Spleen (tissue), 7 donors: ENCODE measurements around the gene ESYT3.
"Not testable (repeated sequence)": the region's sequence is repeated elsewhere in the genome, so short reads cannot be mapped to it uniquely, and the experiment has no call there.

ENCODE experiments used
- POLR2AphosphoS5 ChIP-seq, 3 donors: sonication (generic); formaldehyde crosslinking; IDR thresholded peaks; one replicate each; pipeline ENCODE4 v1.5.1; 2017; ENCODE audit warnings: antibody characterized with exemption in 3 of 3
- TF ChIP-seq, protein P1 (sequence below), 11 experiments: fragments of 200-600 bp in 7 of 11; fragments of 450-650 bp in 4 of 11; sonication (generic) in 4 of 11; IDR thresholded peaks in 8 of 11; conservative IDR thresholded peaks in 3 of 11; 1 replicate in 7 of 11; 2 replicates in 4 of 11; pipeline versions ENCODE4 v1.4.0 to v1.8.0; 2016 to 2021; ENCODE audit warnings: antibody characterized with exemption in 11 of 11, inconsistent platforms in 4 of 11, mild to moderate bottlenecking in 1 of 11
- donor health status: DM: no; HTN: no; CAD: no; lungs with moderate emphysema.
- donor health status: DM: no; HTN: no; CAD: no.
- donor health status: DM: no; HTN: no; CAD: no.

- TF ChIP-seq, protein P1, sequence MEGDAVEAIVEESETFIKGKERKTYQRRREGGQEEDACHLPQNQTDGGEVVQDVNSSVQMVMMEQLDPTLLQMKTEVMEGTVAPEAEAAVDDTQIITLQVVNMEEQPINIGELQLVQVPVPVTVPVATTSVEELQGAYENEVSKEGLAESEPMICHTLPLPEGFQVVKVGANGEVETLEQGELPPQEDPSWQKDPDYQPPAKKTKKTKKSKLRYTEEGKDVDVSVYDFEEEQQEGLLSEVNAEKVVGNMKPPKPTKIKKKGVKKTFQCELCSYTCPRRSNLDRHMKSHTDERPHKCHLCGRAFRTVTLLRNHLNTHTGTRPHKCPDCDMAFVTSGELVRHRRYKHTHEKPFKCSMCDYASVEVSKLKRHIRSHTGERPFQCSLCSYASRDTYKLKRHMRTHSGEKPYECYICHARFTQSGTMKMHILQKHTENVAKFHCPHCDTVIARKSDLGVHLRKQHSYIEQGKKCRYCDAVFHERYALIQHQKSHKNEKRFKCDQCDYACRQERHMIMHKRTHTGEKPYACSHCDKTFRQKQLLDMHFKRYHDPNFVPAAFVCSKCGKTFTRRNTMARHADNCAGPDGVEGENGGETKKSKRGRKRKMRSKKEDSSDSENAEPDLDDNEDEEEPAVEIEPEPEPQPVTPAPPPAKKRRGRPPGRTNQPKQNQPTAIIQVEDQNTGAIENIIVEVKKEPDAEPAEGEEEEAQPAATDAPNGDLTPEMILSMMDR (IDR thresholded peaks at IDR 0.05 in 8 of 11, conservative IDR thresholded peaks at IDR 0.05 in 3 of 11), result not testable (repeated sequence)
- TF ChIP-seq POLR2AphosphoS5 (IDR thresholded peaks at IDR 0.05), result not testable (repeated sequence)
Measured at GRCh38 chr3:138521445-138521844, 87.0 kb downstream of the ESYT3 start.
